Effector memory CD4-positive, alpha-beta T cell (primary cell): ENCODE measurements around the gene CFAP299.

ENCODE experiments used
- DNase-seq, 3 donors: peaks; one replicate each; pipeline ENCODE4 v3.0.0-alpha.2; 2020
- H3K27ac ChIP-seq: 2 replicates; pipeline ENCODE4 v1.7.0; 2013; ENCODE audit warnings: mild to moderate bottlenecking, low read length, moderate library complexity; ENCODE audit not compliant: insufficient read depth, poor library complexity, severe bottlenecking
- H3K27me3 ChIP-seq: replicated peaks from 2 replicates; pipeline ENCODE4 v1.7.0; 2013; ENCODE audit warnings: mild to moderate bottlenecking, low read length; ENCODE audit not compliant: insufficient read depth, control insufficient read depth, poor library complexity, severe bottlenecking
- H3K36me3 ChIP-seq: 2 replicates; pipeline ENCODE4 v1.7.0; 2013; ENCODE audit warnings: mild to moderate bottlenecking, low read length, moderate library complexity; ENCODE audit not compliant: control insufficient read depth, insufficient read depth
- H3K4me1 ChIP-seq: 2 replicates; pipeline ENCODE4 v1.7.0; 2013; ENCODE audit warnings: low read length, mild to moderate bottlenecking; ENCODE audit not compliant: control insufficient read depth, insufficient read depth, poor library complexity, severe bottlenecking
- H3K4me3 ChIP-seq: 2 replicates; pipeline ENCODE4 v1.7.0; 2013; ENCODE audit warnings: low read length, low read depth, mild to moderate bottlenecking; ENCODE audit not compliant: insufficient read depth, poor library complexity, severe bottlenecking
- H3K9me3 ChIP-seq: 2 replicates; pipeline ENCODE4 v1.7.0; 2013; ENCODE audit warnings: mild to moderate bottlenecking, low read length, moderate library complexity; ENCODE audit not compliant: control insufficient read depth

Gene CFAP299

DNA sequence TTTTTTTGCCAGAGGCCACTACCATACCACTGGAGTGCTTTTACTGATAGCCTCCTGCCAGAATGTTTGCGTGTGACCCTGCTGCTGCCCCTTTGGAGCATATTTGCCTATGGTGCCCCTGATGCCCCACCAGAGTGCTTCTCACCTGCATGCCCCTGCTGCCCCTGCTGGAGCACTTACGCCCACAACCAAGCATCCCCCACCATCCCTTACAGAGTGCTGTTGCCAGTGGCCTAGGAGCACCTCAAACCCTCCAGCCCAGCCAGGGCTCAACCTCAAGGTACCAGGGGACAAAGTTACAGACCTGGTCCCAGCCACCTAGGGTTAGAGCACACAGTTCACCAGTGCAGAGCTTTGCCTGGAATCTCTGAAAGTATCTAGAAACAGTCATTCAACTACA, 207.2 kb downstream of the CFAP299 start:
- no peak overlapping the region for H3K4me3 ChIP-seq
- H3K27me3 ChIP-seq: no peaks in the 10 kb centered on the region
- no peak overlapping the region for H3K27ac ChIP-seq
- no peaks in the 10 kb centered on the region for H3K9me3 ChIP-seq
- no peaks in the 10 kb centered on the region for H3K4me1 ChIP-seq
- no peak for DNase-seq
- no peaks in the 10 kb centered on the region for H3K36me3 ChIP-seq

DNA sequence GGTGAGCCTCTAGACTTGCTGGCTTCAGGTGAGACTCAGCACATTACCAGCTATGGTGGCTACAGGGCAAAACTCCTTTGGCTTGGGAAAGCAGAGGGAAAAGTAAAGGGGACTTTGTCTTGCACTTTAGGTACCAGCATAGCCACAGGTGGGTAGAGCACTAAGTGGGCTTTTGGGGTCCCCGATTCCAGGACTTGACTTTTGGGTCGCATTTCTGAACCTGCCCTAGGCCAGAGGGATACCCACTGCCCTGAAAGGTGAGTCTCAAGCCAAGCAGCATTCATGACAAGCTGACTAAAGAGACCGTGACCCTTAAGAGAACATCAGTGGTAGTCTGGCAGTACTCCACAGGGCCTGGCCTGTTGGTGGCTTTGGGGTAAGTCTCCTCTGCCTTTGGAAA, 224.8 kb downstream of the CFAP299 start:
- Histone ChIP-seq H3K27me3 (no peaks in the 10 kb centered on the region), H3K4me3 (no peak overlapping the region), H3K9me3 (no peaks in the 10 kb centered on the region), H3K27ac (no peak overlapping the region), H3K4me1 (no peaks in the 10 kb centered on the region), H3K36me3 (no peaks in the 10 kb centered on the region)
- DNase-seq: no peak

DNA sequence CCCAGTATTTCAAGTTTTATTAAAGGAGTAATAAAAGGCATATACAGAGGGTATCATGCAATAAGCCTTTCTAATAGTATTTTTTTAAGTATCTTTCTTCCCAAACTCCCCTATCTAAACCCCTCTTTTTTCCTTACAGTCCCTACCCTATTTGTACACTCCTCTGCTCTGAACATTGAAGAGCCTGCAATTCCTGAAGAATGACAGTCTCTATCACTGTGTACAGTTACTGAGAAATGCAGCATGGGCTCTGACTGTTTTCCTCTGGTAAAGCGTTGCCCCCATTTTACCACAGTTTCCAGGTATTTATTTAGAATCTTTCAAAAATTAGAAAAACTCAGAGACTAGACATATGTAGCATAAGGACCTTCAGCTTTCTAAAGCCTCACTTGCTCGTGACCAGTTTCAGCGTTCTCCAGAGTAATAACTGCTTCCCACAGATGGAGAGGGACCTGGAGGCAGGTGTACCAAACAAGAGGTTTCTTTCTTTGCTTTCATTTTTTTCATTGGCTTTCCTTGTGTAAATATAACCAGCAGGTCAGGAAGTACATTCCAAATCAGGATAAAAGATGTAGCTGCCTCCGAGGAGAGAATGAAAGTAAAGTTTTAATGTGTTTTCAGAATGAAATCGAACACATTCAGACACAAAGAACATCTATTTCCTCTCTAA, 230.8 kb downstream of the CFAP299 start:
- Histone ChIP-seq H3K27me3 (no peaks in the 10 kb centered on the region), H3K9me3 (no peaks in the 10 kb centered on the region), H3K27ac (no peak overlapping the region), H3K4me1 (no peaks in the 10 kb centered on the region), H3K4me3 (no peak overlapping the region), H3K36me3 (no peaks in the 10 kb centered on the region)
- DNase-seq: no peak

DNA sequence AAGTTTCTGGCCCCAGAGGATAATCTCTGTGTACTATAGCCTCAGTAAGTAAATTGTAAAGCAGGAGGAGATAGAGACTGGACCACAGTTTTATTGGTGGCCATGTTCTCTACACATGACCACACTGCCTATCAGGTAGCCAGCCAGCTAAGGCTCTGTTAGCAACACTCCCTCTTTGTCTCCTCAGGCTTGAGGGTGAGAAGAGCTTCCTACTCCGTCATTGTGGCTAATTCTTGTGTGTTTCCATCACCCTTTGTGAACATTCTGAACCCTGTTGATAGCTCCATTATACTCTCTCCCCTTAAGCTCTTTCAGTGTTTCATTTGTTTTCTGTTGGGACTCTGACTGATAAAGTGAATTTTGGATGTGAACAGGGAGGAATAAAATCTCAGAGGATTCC, 233.4 kb downstream of the CFAP299 start:
- H3K4me3 ChIP-seq: no peak overlapping the region
- H3K27ac ChIP-seq: no peak overlapping the region
- H3K4me1 ChIP-seq: no peaks in the 10 kb centered on the region
- DNase-seq: no peak
- H3K9me3 ChIP-seq: no peaks in the 10 kb centered on the region
- H3K36me3 ChIP-seq: no peaks in the 10 kb centered on the region
- no peaks in the 10 kb centered on the region for H3K27me3 ChIP-seq

DNA sequence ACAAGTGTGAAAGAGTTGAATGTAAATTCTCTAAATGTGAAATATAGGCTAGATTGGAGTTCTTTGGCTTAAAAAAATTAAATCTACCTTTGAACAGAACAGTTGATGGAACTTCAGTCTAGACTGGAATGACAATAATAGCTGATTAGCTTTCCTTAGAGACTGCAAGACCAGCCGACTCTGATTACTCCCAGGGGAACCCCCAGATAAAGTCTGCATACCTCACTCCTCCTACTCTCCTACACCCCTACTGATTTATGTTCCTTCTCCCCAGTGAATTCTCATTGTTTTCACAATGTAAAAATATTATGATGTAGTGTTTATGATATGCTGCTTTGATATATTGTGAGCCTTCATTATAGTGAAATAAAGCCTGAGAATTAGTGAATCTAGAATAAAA, 241.3 kb downstream of the CFAP299 start:
- no peak overlapping the region for H3K27ac ChIP-seq
- H3K27me3 ChIP-seq: no peaks in the 10 kb centered on the region
- no peak overlapping the region for H3K4me3 ChIP-seq
- DNase-seq: no peak
- no peaks in the 10 kb centered on the region for H3K36me3 ChIP-seq
- peaks cover 3% of the 10 kb centered on the region for H3K4me1 ChIP-seq
- H3K9me3 ChIP-seq: no peaks in the 10 kb centered on the region

DNA sequence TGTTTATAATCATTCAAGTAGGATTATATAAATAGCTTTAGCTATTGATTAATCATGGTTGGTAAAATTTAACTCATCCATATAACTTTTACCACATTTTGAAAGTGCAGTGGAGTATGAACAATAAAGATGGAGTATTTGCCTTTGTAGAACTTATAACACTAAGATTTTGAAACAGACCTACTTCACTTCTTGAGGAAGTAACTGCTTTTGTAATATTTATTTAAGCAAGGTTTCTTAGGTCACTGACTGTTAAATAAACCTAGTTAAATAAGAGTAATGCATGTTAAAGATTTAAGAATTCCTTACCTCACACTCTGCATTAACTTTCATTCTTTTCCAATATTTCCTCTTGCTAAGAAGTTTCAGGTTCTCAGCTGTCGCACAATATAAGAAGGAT, 242.5 kb downstream of the CFAP299 start:
- H3K27ac ChIP-seq: no peak overlapping the region
- H3K9me3 ChIP-seq: no peaks in the 10 kb centered on the region
- no peak for DNase-seq
- H3K4me1 ChIP-seq: peaks cover 3% of the 10 kb centered on the region
- no peak overlapping the region for H3K4me3 ChIP-seq
- H3K27me3 ChIP-seq: no peaks in the 10 kb centered on the region
- H3K36me3 ChIP-seq: no peaks in the 10 kb centered on the region

DNA sequence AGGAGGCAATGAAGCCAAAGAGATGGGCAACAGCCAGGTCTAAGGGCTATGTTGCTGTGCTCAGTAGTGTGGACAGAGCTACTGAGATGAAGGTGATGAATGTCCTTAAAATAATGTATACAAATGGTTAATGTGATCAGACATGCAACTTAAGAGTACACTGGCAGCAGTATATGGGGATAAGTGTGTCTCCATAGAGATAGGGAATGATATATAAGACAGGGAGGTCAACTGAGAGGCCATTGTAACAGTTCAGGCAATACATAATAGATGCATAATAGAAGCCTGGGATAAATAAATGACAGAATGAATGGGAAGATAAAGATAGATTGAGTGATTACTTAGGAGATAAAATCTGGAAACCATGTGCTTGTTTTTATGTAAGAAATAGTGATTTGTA, 250.0 kb downstream of the CFAP299 start:
- Histone ChIP-seq H3K27me3 (no peaks in the 10 kb centered on the region), H3K9me3 (no peaks in the 10 kb centered on the region), H3K36me3 (no peaks in the 10 kb centered on the region), H3K4me1 (peaks cover 2% of the 10 kb centered on the region), H3K4me3 (no peak overlapping the region), H3K27ac (no peak overlapping the region)
- DNase-seq: no peak

DNA sequence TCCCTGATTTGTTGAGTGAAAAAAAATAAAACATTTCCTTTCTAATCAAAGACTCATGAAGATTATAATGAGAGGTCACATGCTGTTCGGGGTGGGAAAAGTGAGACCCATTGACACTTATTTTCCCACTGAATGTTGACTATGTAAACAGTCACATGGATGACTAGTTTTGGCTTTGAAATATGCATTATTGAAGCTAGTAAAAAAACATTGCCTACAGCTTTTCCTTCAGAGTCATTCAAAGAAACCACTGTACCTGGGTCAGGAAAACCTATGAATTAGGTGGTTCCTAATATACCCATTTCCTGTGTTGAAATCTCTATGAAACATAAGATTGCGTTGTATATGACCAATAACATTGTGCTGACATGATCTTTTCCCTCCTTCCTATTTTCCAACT, 251.2 kb downstream of the CFAP299 start:
- Histone ChIP-seq H3K27ac (no peak overlapping the region), H3K4me3 (no peak overlapping the region), H3K36me3 (no peaks in the 10 kb centered on the region), H3K9me3 (no peaks in the 10 kb centered on the region), H3K4me1 (no peaks in the 10 kb centered on the region), H3K27me3 (no peaks in the 10 kb centered on the region)
- no peak for DNase-seq

DNA sequence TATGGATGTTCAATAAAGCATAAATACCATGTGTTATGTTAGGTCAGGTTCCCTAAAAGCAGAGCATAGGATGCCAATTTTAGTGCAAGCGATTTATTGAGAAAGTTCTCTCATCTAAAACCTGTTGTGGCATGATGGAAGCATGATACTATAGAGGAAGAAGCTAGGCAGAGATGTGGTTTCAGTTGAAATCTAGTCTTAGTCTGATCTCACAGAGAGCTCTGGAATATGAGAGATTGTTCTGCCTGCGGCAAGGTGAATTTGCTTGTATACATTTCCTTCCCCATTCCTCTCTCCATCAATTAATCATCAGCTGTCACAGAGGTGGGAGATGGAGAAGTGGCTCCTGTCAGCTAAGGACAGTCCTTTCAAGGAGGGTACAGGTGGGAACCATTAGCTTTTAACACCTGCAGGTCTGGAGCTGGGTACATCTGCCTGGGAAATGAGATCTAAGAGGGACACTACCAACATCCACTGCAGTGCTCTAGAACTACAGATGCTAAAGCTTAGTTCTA, 252.4 kb downstream of the CFAP299 start:
- Histone ChIP-seq H3K27me3 (no peaks in the 10 kb centered on the region), H3K27ac (no peak overlapping the region), H3K4me1 (no peaks in the 10 kb centered on the region), H3K9me3 (no peaks in the 10 kb centered on the region), H3K36me3 (no peaks in the 10 kb centered on the region), H3K4me3 (no peak overlapping the region)
- no peak for DNase-seq

DNA sequence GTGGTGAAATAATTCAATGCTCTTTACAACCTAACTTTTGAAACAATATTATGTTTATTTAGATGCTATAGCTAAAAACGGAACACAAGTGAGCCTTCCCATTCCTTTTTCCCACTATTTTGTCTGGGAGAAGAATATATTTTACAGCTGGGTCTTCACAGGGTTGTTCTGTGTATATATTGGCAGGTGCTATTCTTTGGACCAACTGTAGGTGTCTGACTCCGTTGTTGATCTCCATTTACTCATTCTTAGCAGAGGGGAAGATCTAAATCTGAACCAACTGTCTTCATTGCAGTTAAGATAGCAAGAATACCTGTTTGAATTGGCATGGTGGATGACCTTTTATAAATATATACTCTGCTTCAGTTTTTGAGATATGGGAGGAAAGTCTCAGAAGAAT, 257.4 kb downstream of the CFAP299 start:
- H3K27ac ChIP-seq: no peak overlapping the region
- no peaks in the 10 kb centered on the region for H3K4me1 ChIP-seq
- no peaks in the 10 kb centered on the region for H3K36me3 ChIP-seq
- no peak overlapping the region for H3K4me3 ChIP-seq
- DNase-seq: no peak
- H3K27me3 ChIP-seq: no peaks in the 10 kb centered on the region
- no peaks in the 10 kb centered on the region for H3K9me3 ChIP-seq
